PFSK-1 (cell line): Measurements from ENCODE around the gene ANKRD34A.

Experiments used
- POLR2AphosphoS5 ChIP-seq: IDR thresholded peaks from 2 replicates; pipeline ENCODE4 v1.6.1; 2012; ENCODE audit warnings: low read depth, mild to moderate bottlenecking, control low read depth, low read length, moderate library complexity
- TAF1 ChIP-seq: IDR thresholded peaks from 2 replicates; pipeline ENCODE4 v1.6.1; 2012; ENCODE audit warnings: low read length, control low read depth, borderline replicate concordance; ENCODE audit not compliant: insufficient read depth
- TF ChIP-seq, protein P1 (sequence below), 2 experiments: IDR thresholded peaks; 2 replicates each; pipeline versions ENCODE4 v1.6.1 to v1.8.0; 2011 to 2012; ENCODE audit warnings: low read depth in 2 of 2, low read length in 2 of 2, control low read depth in 1 of 2, inconsistent platforms in 1 of 2, mild to moderate bottlenecking in 1 of 2, moderate library complexity in 1 of 2; ENCODE audit not compliant: insufficient read depth in 1 of 2

DNA sequence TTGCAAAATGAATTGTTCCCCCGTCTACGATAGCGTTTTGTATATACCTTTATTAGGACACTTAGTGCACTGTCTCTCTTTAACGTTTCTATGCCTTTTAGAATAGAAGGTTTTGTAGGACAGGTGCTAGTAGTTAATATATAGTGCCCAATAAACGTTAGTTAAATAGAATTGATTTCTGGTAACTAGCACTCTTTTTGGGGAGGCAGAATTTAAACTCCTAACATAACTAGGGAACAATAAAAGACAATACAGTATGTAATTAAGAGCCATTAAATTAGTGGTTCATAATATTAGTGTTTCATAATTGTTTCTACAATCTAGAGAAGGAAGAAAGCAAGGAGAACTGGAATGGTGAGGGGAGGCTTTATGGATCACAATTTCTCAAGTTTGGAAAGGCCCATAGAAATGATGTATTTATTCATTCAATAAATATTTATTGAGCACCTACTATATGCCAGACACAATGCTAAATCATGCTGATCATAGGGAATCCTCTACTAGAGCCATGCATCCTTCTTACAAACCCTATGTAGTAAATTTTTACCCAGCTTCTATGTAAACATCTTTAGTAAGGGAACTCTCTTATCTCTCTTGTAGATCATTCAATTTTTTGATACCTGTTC lies 857 bp upstream of the ANKRD34A start:
- TF ChIP-seq POLR2AphosphoS5 (no peak), TAF1 (no peak)
- TF ChIP-seq, protein P1, sequence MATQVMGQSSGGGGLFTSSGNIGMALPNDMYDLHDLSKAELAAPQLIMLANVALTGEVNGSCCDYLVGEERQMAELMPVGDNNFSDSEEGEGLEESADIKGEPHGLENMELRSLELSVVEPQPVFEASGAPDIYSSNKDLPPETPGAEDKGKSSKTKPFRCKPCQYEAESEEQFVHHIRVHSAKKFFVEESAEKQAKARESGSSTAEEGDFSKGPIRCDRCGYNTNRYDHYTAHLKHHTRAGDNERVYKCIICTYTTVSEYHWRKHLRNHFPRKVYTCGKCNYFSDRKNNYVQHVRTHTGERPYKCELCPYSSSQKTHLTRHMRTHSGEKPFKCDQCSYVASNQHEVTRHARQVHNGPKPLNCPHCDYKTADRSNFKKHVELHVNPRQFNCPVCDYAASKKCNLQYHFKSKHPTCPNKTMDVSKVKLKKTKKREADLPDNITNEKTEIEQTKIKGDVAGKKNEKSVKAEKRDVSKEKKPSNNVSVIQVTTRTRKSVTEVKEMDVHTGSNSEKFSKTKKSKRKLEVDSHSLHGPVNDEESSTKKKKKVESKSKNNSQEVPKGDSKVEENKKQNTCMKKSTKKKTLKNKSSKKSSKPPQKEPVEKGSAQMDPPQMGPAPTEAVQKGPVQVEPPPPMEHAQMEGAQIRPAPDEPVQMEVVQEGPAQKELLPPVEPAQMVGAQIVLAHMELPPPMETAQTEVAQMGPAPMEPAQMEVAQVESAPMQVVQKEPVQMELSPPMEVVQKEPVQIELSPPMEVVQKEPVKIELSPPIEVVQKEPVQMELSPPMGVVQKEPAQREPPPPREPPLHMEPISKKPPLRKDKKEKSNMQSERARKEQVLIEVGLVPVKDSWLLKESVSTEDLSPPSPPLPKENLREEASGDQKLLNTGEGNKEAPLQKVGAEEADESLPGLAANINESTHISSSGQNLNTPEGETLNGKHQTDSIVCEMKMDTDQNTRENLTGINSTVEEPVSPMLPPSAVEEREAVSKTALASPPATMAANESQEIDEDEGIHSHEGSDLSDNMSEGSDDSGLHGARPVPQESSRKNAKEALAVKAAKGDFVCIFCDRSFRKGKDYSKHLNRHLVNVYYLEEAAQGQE (IDR thresholded peaks at IDR 0.05; ENCODE audit: insufficient read depth in 1 of 2, low read depth in 2 of 2, low read length in 2 of 2), result no peak
